ENCODE data around the gene ZNF106.

Gene ZNF106

DNA sequence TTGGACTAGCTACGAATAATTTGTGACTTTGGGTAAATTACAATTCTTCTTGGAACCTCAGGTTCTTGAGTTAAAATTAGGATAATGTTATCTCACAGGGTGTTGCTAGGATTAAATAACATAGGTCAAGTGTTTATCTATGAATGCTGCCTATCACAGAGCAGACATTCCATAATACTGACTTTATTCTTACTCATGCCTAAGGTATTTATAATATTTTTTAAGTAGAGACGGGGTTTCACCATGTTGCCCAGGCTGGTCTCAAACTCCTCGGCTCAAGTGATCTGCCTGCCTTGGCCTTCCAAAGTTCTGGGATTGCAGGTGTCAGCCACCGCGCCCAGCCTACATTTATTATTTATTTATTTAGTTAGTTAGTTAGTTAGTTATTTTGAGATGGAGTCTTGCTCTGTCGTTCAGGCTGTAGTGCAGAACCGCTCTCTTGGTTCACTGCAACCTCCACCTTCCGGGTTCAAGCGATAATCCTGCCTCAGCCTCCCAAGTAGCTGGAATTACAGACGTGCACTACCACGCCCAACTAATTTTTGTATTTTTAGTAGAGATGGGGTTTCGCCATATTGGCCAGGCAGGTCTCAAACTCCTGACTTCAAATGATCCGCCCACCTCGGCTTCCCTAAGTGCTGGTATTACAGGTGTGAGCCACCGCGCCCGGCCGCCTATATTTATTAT lies 741 bp upstream of the ZNF106 start:
- peak; percentile 24 for DNase-seq (ENCODE audit: low read depth, low spot score)
- peak overlapping the region; percentile 96 for H3K4me3 ChIP-seq (ENCODE audit: low read depth, low read length)
- CTCF ChIA-PET = interaction anchor here (1.0 to 2.6 kb wide), 4 partner anchors 16 to 160 kb away, joined by 3 to 7 read pairs (median 3); no protein-coding TSS in a partner anchor
- POLR2A ChIA-PET = interaction anchor here (0.9 kb wide), 1 partner anchor 8 kb away, joined by 3 read pairs; no protein-coding TSS in a partner anchor
- TF ChIP-seq, protein P1, sequence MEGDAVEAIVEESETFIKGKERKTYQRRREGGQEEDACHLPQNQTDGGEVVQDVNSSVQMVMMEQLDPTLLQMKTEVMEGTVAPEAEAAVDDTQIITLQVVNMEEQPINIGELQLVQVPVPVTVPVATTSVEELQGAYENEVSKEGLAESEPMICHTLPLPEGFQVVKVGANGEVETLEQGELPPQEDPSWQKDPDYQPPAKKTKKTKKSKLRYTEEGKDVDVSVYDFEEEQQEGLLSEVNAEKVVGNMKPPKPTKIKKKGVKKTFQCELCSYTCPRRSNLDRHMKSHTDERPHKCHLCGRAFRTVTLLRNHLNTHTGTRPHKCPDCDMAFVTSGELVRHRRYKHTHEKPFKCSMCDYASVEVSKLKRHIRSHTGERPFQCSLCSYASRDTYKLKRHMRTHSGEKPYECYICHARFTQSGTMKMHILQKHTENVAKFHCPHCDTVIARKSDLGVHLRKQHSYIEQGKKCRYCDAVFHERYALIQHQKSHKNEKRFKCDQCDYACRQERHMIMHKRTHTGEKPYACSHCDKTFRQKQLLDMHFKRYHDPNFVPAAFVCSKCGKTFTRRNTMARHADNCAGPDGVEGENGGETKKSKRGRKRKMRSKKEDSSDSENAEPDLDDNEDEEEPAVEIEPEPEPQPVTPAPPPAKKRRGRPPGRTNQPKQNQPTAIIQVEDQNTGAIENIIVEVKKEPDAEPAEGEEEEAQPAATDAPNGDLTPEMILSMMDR (IDR thresholded peaks at IDR 0.05; ENCODE audit: insufficient read depth, low read length, missing control alignments) = no peak

DNA sequence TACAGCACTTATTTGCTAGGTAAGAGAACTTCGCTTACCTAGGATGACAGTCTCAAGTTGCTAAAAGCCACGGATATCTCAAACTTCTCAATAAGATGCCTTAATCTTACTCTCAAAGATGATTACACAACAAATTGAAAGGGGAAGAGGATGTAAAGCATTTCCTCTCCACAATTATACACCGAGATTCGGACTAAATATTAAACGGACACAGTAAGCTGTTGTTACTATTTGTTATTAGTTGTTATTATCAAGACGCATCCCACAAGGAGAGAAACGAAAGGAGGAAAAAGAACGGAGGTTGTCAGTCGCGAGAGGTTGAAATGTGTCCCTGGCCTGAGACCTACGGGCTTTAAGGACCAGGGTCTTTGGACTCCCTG lies 660 bp downstream of the ZNF106 start:
- TF ChIP-seq, protein P1 (IDR thresholded peaks at IDR 0.05; ENCODE audit: insufficient read depth, low read length, missing control alignments) = no peak
- ChIA-PET CTCF (interaction anchor here (1.1 to 2.6 kb wide), 4 partner anchors 13 to 161 kb away, joined by 3 to 7 read pairs (median 4); no protein-coding TSS in a partner anchor), POLR2A (interaction anchor here (1.0 kb wide), 1 partner anchor 34 kb away, joined by 4 read pairs; no protein-coding TSS in a partner anchor)
- no peak for DNase-seq (ENCODE audit: low read depth, low spot score)
- H3K4me3 ChIP-seq (ENCODE audit: low read depth, low read length) = peak overlapping the region; percentile 96

DNA sequence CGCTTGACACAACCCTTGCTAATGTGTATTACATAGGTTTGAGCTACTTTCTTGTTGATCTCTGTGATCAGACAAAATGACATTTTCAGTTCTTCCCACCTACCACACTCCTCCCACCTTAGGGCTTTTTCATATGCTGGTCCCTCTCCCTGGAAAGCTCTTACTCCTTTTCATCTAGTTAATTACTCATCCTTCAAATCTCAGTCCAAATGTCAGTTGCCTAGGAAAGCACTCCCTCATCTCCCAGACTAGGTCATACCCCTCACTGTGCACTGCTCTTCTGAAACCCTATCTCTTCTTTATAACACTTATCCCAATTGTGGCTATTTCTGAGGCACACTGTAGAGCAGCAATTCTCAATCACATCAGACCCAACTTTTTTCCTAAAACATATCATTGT lies 7.3 kb downstream of the ZNF106 start:
- CTCF ChIA-PET = interaction anchor here (2.2 to 2.3 kb wide), 2 partner anchors 9 to 12 kb away, joined by 7 to 11 read pairs; no protein-coding TSS in a partner anchor
- no peak overlapping the region for H3K4me3 ChIP-seq (ENCODE audit: low read depth, low read length)
- POLR2A ChIA-PET = no interaction called here
- TF ChIP-seq, protein P1 (IDR thresholded peaks at IDR 0.05; ENCODE audit: insufficient read depth, low read length, missing control alignments) = no peak
- no peak for DNase-seq (ENCODE audit: low read depth, low spot score)

DNA sequence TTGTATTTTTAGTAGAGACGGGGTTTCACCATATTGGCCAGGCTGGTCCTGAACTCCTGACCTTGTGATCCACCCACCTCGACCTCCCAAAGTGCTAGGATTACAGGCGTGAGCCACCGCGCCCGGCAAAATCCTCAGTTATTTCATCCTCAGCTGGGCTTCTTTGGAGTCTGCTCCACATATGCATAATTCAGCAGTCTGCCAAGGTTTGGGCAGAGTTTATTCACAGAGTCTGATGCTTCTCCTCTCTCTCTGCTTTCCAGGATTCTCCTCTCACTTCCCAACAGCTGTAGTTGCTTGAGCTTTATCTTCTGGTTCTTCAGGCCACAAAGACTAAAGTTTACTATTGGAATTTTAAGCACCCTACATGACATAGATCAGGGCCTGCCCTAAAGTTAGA lies 8.2 kb downstream of the ZNF106 start:
- TF ChIP-seq, protein P1 (IDR thresholded peaks at IDR 0.05; ENCODE audit: insufficient read depth, low read length, missing control alignments) = no peak
- CTCF ChIA-PET = interaction anchor here (0.7 to 2.3 kb wide), 3 partner anchors 8 to 283 kb away, joined by 3 to 11 read pairs (median 7); no protein-coding TSS in a partner anchor
- no peak overlapping the region for H3K4me3 ChIP-seq (ENCODE audit: low read depth, low read length)
- DNase-seq (ENCODE audit: low read depth, low spot score) = no peak
- POLR2A ChIA-PET = no interaction called here

DNA sequence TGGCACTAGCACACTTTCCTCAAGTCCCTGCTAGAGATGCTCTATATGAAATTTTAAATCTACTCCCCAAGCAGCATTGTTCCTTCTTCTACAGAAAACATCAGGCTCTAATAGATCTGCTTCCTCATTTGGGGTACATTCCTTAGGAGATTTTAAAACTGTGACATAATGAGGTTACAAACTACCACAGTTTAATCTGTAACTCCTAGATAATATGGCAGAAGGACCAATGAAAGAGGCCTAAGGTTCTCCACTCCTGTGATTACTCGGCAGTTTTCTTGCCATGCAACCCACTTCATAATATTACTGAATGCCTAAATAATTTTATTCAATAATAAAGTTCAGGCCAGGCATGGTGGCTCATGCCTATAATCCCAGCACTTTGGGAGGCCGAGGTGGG lies 16.1 kb downstream of the ZNF106 start:
- TF ChIP-seq, protein P1 (IDR thresholded peaks at IDR 0.05; ENCODE audit: insufficient read depth, low read length, missing control alignments) = no peak
- DNase-seq (ENCODE audit: low read depth, low spot score) = no peak
- ChIA-PET POLR2A (no interaction called here), CTCF (interaction anchor here (0.8 to 2.1 kb wide), 5 partner anchors 9 to 408 kb away, joined by 3 to 7 read pairs (median 3); no protein-coding TSS in a partner anchor)
- no peak overlapping the region for H3K4me3 ChIP-seq (ENCODE audit: low read depth, low read length)

DNA sequence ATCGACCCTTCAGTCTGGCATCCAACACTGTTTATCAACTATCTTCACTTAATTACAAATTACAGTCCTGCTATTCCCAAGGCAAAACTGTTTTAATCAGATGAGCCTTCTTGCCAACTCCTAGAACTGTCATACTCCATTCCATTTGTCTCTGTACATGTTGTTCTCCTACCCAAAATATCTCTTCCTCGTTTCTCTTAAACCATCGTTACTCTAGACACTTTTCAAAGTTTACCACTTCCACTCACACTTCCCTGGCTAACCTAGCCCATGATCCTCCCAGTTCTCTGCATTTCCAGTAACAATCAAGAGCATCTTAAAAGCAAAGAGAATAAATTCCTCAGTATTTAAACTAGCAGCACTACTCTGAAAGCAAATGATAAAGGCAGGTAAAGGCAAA lies 19.9 kb downstream of the ZNF106 start:
- H3K4me3 ChIP-seq (ENCODE audit: low read depth, low read length) = no peak overlapping the region
- POLR2A ChIA-PET = interaction anchor here (0.6 kb wide), 1 partner anchor 198 kb away, joined by 4 read pairs; the partner anchor contains the start of gene TMEM87A
- TF ChIP-seq, protein P1 (IDR thresholded peaks at IDR 0.05; ENCODE audit: insufficient read depth, low read length, missing control alignments) = no peak
- CTCF ChIA-PET = interaction anchor here (0.8 to 1.6 kb wide), 15 partner anchors 12 to 400 kb away, joined by 3 to 11 read pairs (median 3); partner anchors contain the start of gene ZNF106
- DNase-seq (ENCODE audit: low read depth, low spot score) = no peak
